Skin of body (tissue), 2 donors: Measurements from ENCODE around the gene PAK4. TPM values are rescaled to one million over a fixed set of nuclear protein-coding genes. Genes with fewer than 3 reads are reported as not detected.
"Not testable (repeated sequence)": the region's sequence is repeated elsewhere in the genome, so short reads cannot be mapped to it uniquely, and the experiment has no call there.

Source experiments
- DNase-seq: peaks from one replicate; lab custom pipeline; 2025; lab: John Stamatoyannopoulos, UW
- total RNA-seq: library from RNA; depleted of rRNA; stranded (reverse); fragments of >200 nt; gene quantifications from one replicate; pipeline ENCODE4 v1.2.3, GENCODE V29; 2014

The PAK4 gene
- total RNA-seq, 1 donor from 2014 or later = 8.8 TPM

GRCh38 chr19:39100500-39101166 is 25.0 kb upstream of the PAK4 start:
- no peak for DNase-seq

DNA sequence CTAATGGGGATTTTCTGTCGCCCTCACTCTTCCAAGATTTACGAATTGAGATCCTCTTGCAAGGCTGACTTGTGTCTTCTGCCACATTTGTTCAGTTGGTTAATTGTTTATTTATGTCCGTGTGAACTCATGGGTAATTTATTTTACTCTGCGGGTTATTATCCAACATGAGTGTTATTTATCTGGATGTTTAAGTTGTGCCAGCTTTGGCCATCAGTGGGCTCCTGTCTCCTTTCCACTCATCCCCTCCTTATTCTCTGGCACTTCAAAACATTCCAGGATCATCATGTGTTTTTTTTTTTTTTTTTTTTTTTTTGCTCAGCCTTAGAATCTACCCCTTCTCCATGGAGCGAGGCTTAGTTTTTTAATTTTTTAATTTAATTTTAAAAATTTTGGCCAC is 22.4 kb upstream of the PAK4 start:
- DNase-seq = no peak

DNA sequence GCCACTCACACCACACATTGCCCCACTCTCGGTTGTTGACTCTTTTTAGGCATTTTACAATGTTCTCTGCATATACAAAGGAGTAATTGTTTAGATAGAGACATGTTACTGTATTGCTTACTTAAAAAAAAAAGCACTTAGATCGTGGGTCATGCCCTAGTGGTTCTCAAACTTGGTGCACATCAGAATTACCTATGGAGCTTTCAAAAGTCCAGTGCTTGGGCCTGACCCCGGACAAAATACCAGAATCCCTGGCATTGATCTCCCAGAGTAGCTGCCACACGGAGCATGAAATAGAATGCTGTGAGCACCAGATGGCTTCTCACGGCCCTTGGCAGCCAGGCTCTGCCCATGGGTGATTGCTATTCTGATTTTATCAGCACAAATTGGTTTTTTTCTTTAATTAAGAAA is 21.4 kb upstream of the PAK4 start:
- no peak for DNase-seq

GRCh38 chr19:39106194-39106593 is 19.4 kb upstream of the PAK4 start:
- no peak for DNase-seq

DNA sequence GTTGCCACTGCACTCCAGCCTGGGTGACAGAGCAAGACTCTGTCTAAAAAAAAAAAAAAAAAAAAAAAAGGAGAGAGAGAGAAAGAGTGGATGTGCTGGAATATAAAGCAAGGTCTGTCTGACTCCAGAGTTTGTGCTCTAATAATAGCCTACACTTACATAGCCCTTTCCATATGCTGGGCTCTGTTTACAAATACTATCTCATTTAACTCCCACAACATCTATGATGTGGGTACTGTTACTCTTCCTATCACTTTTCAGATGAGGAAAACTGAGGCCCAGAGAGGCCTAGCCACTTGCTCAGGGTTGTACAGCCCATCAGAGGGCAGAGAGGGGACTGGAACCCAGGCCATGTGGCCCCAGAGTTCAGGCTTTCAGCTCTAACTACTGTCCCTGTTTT is 15.9 kb upstream of the PAK4 start:
- DNase-seq = no peak

DNA sequence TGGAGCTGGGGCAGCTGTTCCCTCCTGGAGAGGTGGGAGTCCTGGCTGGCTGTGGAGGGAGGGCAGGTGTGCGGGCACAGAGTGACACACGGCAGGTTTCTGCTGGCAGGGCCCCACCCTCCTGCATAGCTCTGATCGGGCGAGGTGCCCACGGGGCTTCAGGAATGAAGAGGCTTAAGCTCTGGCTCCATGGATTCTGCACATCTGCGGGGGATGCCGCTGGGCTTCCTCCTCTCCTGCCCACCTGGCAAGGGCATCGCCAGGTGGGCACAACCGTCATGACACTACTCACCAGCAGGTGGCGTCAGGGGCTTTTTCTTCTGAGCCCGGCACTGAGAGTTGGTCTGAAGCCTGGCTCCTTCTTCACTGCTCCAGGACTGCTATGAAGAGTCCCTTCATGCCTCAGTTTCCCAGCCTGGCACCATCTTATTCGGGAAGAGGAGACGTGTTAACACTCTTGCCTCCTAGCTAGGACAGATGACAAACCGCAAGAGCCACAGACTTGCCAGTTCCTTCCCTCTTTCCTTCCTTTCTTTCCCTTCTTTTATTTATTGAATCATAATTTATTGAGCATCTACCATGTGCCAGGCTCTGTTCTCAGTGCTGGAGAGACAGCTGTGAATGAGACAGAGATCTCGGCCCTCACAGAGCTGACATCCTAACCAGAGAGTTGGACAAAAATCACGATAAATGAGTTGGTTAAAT is 15.2 kb upstream of the PAK4 start:
- peak; percentile 2 for DNase-seq

- no peak for DNase-seq
Observed at GRCh38 chr19:39111593-39112199, 13.9 kb upstream of the PAK4 start.

GRCh38 chr19:39112338-39112890 is 13.2 kb upstream of the PAK4 start:
- no peak for DNase-seq

GRCh38 chr19:39113199-39113598 is 12.4 kb upstream of the PAK4 start:
- DNase-seq = no peak

DNA sequence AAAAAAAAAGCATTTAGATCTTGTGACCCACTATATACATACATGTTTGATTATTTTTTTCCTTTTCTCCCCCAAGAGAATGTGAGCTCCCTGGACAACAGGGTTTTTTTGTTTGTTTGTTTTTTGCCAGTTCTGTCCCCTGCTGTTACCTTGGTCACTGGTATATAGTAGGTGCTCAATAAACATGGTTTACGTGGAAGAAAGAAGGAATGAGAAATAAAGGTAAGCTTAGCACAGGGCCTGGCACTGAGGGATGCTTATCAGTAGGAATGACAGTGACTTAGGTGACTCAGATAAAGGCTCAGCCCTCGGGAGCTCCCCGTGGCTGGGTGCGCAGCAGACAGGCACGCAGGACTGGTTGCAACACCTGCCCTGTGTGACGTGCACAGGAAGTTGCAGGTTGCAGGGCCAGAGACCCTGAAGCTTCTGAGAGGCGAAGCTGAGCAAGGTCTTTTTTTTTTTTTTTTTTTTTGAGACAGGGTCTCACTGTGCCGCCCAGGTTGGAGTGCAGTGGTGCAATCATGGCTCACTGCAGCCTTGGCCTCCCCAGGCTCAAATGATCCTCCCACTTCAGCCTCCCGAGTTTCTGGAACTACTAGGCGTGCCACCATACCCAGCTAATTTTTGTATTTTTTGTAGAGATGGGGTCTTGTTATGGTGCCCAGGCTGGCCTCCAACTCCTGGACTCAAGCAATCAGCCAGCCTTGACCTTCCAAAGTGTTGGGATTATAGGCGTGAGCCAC is 10.3 kb upstream of the PAK4 start:
- no peak for DNase-seq

GRCh38 chr19:39117023-39117422 is 8.6 kb upstream of the PAK4 start:
- not testable (repeated sequence) for DNase-seq

- DNase-seq = no peak
Observed at GRCh38 chr19:39119830-39120229, 5.8 kb upstream of the PAK4 start.

- DNase-seq = no peak
Observed at GRCh38 chr19:39122934-39123731, 2.5 kb upstream of the PAK4 start.

- no peak for DNase-seq
Observed at GRCh38 chr19:39124136-39124764, 1.3 kb upstream of the PAK4 start.

- DNase-seq = no peak
Observed at GRCh38 chr19:39125199-39125553, 410 bp upstream of the PAK4 start.

DNA sequence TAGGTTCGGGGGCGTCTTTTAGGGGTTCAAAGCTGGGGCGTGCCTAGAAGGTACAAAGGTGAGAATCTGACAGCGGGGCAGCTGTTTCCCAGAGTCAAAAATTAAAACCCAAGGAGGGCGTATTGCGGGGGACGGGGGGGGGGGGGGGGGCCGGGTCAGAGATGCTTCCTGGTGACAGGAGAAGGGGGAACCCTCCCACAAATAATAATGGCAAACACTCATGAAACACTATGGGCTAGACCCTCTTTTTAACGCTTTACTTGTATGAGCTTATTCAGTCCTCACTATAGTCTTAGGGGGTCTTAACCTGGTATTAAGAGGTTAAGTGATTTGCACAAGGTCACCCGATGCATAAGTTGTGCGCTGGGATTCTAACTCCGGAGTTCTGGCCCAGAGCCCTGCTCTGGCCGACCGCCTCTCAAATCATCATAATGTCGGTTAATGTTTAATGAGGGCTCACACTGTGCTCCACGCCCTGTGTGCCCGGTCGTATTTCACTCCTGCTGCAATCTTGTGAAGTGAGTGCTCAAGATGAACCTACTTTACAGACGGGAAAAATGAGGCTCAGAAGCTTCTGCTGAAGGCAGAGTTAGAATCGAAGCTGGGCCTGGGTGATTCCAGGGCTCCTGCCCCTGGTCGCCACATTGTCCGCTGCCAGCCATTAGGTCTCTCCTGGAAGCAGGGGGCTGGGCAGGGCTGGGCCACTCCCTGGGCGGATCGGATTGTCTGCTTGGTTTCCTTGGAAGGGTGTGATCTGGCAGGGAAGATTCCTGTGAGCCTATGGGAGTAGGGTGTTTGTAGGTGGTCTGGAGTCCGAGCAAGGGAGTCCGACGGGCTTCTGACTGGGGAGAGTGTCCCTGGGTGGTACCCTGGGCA is 964 bp downstream of the PAK4 start:
- peak; percentile 15 for DNase-seq

- DNase-seq = no peak
Observed at GRCh38 chr19:39127812-39128515, 2.4 kb downstream of the PAK4 start.

- no peak for DNase-seq
Observed at GRCh38 chr19:39128516-39129079, 3.0 kb downstream of the PAK4 start.

DNA sequence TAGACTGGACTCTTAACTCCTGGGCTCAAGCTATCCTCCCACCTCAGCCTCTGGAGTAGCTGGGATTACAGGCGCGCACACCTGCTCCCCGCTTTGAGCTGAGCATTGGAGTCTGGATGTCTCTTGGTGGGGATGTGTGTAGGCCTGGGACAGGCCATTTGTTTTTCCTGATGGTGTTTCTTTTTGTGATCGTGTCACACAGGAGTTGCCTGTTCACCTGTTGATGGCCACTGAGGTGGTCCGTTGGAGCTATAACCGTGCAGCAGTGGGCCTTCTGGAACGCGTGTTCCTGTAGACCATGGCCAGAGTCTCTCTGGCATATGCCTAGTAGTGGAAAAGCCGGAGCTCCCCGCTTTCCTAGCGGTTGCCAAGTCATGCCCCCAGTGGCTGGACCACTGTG is 3.5 kb downstream of the PAK4 start:
- no peak for DNase-seq
